NB4 (cell line): Measurements from ENCODE around the gene PTPN1.

ENCODE experiments used
- DNase-seq: peaks from one replicate; pipeline ENCODE4 v3.0.0; 2010; ENCODE audit warnings: low read depth
- H3K4me3 ChIP-seq: one replicate; pipeline ENCODE4 v1.5.1; 2011; ENCODE audit warnings: mild to moderate bottlenecking, low read depth, low read length, moderate library complexity
- MYC ChIP-seq: IDR thresholded peaks from 2 replicates; pipeline ENCODE4 v1.6.1; 2011; ENCODE audit warnings: low read depth, low read length
- POLR2A ChIP-seq: IDR thresholded peaks from 2 replicates; pipeline ENCODE4 v1.6.1; 2011; ENCODE audit warnings: mild to moderate bottlenecking; ENCODE audit not compliant: insufficient read length; ENCODE audit errors: extremely low read depth
- TF ChIP-seq, protein P1 (sequence below): IDR thresholded peaks from 2 replicates; pipeline ENCODE4 v1.6.1; 2011; ENCODE audit warnings: low read depth, low read length
- TF ChIP-seq, protein P2 (sequence below): IDR thresholded peaks from one replicate; pipeline ENCODE4 v1.5.1; 2012; ENCODE audit warnings: low read depth, low read length

The PTPN1 gene

DNA sequence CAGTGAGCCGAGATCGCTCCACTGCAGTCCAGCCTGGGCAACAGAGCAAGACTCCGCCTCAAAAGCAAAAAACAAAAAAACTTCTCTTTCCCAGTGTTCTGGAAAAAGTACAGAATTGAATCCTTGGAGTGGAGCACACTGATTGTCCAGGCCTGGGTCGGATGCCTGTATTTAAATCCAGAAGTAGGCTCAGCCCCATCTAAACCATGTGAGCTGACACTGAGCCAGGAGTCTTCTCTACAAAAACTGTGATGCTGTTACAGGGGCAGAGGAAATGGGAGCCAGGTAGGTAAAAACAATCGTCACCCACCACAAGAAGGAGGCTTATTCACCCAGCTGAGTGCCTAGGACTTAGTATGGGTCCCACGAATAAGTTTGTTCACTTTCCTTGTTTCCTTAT is 43.0 kb upstream of the PTPN1 start:
- TF ChIP-seq MYC, result no peak
- TF ChIP-seq, protein P1, sequence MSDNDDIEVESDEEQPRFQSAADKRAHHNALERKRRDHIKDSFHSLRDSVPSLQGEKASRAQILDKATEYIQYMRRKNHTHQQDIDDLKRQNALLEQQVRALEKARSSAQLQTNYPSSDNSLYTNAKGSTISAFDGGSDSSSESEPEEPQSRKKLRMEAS, result no peak
- TF ChIP-seq, protein P2, sequence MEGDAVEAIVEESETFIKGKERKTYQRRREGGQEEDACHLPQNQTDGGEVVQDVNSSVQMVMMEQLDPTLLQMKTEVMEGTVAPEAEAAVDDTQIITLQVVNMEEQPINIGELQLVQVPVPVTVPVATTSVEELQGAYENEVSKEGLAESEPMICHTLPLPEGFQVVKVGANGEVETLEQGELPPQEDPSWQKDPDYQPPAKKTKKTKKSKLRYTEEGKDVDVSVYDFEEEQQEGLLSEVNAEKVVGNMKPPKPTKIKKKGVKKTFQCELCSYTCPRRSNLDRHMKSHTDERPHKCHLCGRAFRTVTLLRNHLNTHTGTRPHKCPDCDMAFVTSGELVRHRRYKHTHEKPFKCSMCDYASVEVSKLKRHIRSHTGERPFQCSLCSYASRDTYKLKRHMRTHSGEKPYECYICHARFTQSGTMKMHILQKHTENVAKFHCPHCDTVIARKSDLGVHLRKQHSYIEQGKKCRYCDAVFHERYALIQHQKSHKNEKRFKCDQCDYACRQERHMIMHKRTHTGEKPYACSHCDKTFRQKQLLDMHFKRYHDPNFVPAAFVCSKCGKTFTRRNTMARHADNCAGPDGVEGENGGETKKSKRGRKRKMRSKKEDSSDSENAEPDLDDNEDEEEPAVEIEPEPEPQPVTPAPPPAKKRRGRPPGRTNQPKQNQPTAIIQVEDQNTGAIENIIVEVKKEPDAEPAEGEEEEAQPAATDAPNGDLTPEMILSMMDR, result no peak
- TF ChIP-seq POLR2A, result no peak
- H3K4me3 ChIP-seq, result no peak overlapping the region
- DNase-seq, result no peak

DNA sequence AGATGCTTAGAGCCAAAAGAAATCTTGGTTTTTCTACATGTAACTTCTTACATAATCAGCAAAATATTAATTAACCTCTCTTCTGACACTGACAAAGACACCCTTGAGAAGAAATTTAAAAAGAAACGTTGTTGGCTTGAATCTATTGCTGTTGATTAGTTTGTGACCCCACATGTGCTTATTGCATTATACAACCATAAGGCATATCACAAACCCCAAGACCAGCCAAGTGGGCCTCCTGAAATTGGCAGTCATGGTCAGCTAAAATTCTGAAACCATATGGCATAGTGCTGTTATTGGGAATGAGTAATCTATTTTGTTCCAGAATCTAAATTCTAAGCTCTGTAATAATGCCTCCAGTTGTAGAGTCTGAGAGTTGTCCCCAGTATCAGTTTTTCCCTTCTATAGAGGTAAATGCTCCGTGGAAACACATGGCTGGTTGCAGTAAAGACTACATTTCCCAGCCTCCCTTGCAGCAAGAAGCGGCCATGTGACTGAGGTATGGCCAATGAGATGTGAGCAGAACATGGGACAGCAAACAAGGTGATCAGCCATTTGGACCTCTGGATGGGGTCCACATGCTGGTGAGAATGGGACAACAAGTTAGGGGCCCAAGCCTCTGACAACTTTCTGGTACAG is 42.3 kb upstream of the PTPN1 start:
- no peak for TF ChIP-seq POLR2A
- TF ChIP-seq, protein P1, result peak; percentile 95
- TF ChIP-seq MYC, result peak; percentile 62
- TF ChIP-seq, protein P2, result no peak
- no peak overlapping the region for H3K4me3 ChIP-seq
- DNase-seq, result peak; percentile 55

DNA sequence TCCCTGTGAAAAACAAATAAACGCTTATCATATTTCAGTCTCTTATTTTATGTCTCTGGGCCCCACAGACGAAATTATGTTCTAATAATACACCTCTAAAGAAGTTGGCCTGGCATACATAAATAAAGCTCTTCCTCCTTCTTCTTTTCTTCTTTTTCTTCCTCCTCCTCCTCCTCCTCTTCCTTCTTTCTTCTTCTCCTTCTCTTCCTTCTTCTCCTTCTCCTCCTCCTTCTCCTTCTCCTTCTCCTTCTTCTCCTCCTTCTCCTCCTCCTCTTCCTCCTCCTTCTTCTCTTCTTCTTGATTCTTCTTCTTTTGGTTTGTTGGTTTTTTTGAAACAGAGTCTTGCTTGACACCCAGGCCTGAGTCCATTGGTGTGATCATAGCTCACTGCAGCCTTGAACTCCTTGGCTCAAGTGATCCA is 41.8 kb upstream of the PTPN1 start:
- DNase-seq, result no peak
- no peak overlapping the region for H3K4me3 ChIP-seq
- TF ChIP-seq, protein P1, result no peak
- TF ChIP-seq, protein P2, result no peak
- TF ChIP-seq POLR2A (no peak), MYC (no peak)

- H3K4me3 ChIP-seq, result no peak overlapping the region
- TF ChIP-seq POLR2A (no peak), MYC (no peak)
- TF ChIP-seq, protein P2, result no peak
- TF ChIP-seq, protein P1, result no peak
- no peak for DNase-seq
These were observed 40.9 kb upstream of the PTPN1 start for GRCh38 chr20:50469176-50469723.

DNA sequence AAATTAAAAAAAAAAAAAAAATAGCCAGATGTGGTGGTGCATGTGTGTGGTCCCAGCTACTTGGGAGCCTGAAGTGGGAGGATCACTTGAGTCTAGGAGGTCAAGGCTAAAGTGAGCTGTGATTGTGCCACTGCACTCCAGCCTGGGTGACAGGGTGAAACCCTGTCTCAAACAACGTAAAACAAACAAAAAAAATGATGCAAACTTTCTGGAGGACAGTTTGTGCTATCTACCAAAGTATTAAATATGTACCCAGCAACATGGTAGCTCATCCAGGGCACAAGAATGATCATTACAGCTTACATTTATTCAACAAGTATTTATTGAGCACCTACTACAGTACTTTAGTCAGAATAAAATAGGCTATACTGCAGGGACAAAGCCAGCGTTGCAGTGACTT is 40.4 kb upstream of the PTPN1 start:
- TF ChIP-seq POLR2A, result no peak
- TF ChIP-seq, protein P1, result no peak
- TF ChIP-seq MYC, result no peak
- TF ChIP-seq, protein P2, result no peak
- H3K4me3 ChIP-seq, result no peak overlapping the region
- no peak for DNase-seq
